ENCODE data around the gene LCN1.

LCN1 gene

GRCh38 chr9:135520916-135521607, at the start of gene LCN1:
Gene LCN1, plus strand, starts transcription at chr9:135521440. Its CDS starts 58 bp downstream, at chr9:135521498.
- no peak for DNase-seq (ENCODE audit: extremely low read depth in 1 of 2, low read depth in 1 of 2)

GRCh38 chr9:135471791-135472640, 49.2 kb upstream of the LCN1 start:
- DNase-seq (ENCODE audit: extremely low read depth in 1 of 2, low read depth in 1 of 2): no peak

- DNase-seq (ENCODE audit: extremely low read depth in 1 of 2, low read depth in 1 of 2): no peak
Measured at GRCh38 chr9:135473972-135474543, 47.2 kb upstream of the LCN1 start.

DNA sequence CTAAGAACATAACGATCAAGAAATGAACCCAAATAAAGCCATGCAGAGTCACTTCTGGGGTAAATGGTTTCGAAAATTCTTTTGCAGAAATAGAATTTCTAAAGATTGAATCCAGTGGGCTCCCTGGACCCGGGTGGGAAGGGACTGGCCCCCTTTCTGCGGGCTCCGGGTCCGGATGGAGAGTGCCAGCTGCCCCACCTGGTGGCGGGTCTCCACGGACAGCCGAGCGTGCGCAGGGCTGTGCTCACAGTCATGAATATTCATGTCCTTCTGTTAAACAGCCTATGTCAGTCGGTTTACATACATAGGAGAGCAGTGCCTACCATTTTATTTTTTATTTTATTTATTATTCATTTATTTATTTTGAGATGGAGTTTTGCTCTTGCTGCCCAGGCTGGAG, 46.3 kb upstream of the LCN1 start:
- no peak for DNase-seq (ENCODE audit: extremely low read depth in 1 of 2, low read depth in 1 of 2)

GRCh38 chr9:135476561-135477355, 44.5 kb upstream of the LCN1 start:
- DNase-seq (ENCODE audit: extremely low read depth in 1 of 2, low read depth in 1 of 2): no peak

GRCh38 chr9:135478191-135478590, 43.0 kb upstream of the LCN1 start:
- no peak for DNase-seq (ENCODE audit: extremely low read depth in 1 of 2, low read depth in 1 of 2)

DNA sequence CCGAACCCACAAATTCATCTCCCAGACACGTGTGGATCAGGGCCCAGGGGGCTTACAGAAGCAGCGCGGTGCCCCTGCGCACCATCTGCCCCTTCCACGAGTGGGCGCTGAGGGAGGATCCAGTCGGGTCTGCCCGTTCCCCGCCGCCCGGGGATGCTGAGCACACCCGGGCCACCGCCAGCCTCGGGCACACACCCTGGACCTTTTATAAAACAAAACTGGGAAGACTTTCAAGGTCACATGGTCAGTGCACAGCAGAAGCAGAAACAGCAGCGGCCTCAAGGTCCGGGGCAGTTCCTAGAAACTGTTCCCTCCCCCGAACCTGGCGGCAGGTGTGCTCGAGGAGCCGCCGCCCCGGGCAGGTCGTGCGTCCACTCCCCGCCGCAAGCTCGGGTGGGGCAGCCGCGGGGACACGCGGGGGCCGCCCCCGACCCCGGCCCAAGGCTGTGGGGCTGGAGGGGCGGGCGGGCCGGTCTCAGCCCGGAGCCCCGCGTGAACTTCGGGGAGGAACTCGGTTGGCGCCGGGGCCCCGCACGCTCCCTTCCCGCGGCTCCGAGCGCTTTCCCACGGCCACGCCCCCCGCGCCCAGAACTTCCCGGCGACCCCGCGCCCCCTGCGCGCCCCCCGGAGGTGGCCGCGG, 42.3 kb upstream of the LCN1 start:
- DNase-seq (ENCODE audit: extremely low read depth in 1 of 2, low read depth in 1 of 2): no peak

GRCh38 chr9:135479469-135480052, 41.7 kb upstream of the LCN1 start, which contains the start of gene PPP1R26:
Gene PPP1R26, plus strand, starts transcription at chr9:135479782. Its CDS starts 4,729 bp downstream, at chr9:135484511.
- no peak for DNase-seq (ENCODE audit: extremely low read depth in 1 of 2, low read depth in 1 of 2)

- DNase-seq (ENCODE audit: extremely low read depth in 1 of 2, low read depth in 1 of 2): no peak
Measured at GRCh38 chr9:135480071-135480939, 40.9 kb upstream of the LCN1 start.

GRCh38 chr9:135480940-135481310, 40.3 kb upstream of the LCN1 start:
- no peak for DNase-seq (ENCODE audit: extremely low read depth in 1 of 2, low read depth in 1 of 2)

DNA sequence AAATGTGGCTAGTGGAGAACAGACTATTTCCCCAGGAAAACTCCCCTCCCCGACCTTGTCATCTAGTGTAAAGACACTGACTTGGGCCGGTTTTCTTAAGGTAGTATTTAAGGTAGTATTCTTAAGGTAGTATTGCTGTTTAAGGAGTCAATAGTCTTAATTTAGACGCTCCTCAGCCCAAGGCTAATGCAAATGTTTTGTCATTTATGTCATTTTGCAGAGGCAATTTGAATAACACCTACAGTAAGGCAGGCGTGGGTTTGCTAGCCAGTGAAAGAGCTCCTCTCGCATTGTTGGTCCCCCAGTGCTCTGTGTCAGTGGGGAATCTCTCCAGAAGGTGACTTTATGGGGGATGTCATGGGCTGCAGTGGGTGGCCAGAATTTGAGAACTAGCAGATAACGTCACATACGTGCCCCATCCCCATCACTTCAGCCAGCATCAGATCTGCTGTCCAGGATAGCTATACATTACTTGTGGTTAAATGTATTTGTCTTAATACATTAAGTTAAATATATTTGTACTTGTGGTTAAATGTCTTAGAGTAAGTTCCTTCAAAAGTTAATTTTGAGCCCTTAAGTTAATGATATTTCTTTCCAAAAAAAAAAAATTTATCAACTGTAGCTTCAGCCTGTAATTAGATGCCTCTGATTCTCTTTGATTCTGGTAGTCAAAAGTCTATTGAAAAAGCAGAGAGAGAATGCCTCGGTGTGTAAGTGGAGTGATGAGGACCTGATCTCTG, 39.1 kb upstream of the LCN1 start:
- no peak for DNase-seq (ENCODE audit: extremely low read depth in 1 of 2, low read depth in 1 of 2)

GRCh38 chr9:135484460-135485277, 36.6 kb upstream of the LCN1 start:
- no peak for DNase-seq (ENCODE audit: extremely low read depth in 1 of 2, low read depth in 1 of 2)

DNA sequence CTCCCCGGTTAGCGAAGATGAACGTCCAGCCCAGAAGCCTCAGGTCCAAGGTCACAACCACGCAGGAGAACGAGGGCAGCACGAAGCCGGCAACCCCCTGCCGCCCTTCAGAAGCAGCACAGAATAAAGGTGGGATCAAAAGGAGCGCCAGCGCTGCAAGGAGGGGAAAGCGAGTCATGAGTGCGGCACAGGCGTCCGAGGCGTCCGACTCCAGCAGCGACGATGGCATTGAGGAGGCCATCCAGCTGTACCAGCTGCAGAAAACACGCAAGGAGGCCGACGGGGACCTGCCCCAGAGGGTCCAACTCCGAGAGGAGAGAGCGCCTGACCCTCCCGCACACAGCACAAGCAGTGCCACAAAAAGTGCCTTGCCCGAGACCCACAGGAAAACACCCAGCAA, 35.9 kb upstream of the LCN1 start:
- no peak for DNase-seq (ENCODE audit: extremely low read depth in 1 of 2, low read depth in 1 of 2)

DNA sequence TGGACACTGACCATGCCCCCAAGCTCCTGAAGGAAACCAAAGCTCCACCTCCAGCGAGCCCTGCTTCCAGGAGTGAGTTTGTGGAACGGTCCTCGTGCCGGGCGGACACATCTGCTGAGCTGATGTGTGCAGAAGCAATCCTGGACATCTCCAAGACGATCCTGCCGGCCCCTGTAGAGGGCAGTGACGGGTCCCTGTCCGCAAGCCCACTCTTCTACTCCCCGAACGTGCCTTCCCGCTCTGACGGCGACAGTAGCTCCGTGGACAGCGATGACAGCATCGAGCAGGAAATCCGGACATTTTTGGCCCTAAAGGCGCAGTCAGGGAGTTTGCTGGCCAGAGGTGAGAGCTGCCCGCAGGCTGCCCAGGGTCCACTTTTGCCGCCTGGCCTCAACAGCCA, 35.4 kb upstream of the LCN1 start:
- DNase-seq (ENCODE audit: extremely low read depth in 1 of 2, low read depth in 1 of 2): no peak

GRCh38 chr9:135486267-135487065, 34.8 kb upstream of the LCN1 start:
- DNase-seq (ENCODE audit: extremely low read depth in 1 of 2, low read depth in 1 of 2): no peak

DNA sequence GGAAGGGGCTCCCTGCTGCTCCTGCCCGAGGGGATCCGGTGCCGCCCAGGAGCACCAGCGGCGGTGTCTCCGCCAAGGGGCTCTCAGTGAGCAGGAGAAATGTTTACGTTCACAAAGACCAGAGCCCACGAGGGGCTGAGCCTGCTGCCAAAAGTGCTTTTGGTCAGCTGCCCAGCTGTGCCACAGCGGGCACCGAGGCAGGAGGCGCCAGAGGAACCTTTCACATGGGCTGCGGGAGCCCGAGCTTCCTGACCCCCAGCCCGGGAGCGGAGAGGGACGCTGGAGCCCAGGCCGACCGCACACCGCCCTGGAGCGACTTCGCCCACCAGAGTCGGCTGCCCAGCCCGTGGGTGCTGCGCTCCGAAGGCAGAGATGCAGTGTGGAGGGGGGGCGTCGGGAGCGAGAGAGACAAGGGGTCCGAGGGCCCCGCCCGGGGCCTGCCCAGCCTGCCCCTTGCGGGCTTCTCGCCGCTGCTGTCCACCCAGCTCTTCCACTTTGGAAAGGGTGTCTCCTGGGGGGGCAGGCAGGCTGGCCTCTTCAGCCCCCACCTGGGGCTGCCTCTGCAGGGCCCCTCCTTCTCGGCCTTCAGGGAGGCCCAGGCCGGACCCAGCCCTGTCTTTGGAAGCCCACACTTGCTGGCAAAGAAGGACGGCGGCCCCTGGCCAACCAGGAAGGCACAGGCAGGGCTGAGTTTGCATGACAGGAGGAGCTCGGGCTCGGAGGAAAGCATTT, 33.8 kb upstream of the LCN1 start:
- DNase-seq (ENCODE audit: extremely low read depth in 1 of 2, low read depth in 1 of 2): no peak

Data from activated CD8-positive, alpha-beta memory T cell treated with anti-CD3 and anti-CD28 coated beads for 1 hour (primary cell).